Measurements from ENCODE around the gene CALN1.

- TF ChIP-seq CTCF (IDR thresholded peaks at IDR 0.05) (no peak), POLR2A (IDR thresholded peaks at IDR 0.05) (no peak)
Measured at GRCh38 chr7:71769326-71769725, 642.8 kb downstream of the CALN1 start.
